ENCODE measurements around the gene ROCK2. TPM values are rescaled to one million over a fixed set of nuclear protein-coding genes. Genes with fewer than 3 reads are reported as not detected.

The ROCK2 gene
- total and polyA plus RNA-seq, 2 of the 8 experiments (the other 6 are each of a cell fraction or from before 2014, with no cell fraction given), result 2.7 to 29.0 TPM

DNA sequence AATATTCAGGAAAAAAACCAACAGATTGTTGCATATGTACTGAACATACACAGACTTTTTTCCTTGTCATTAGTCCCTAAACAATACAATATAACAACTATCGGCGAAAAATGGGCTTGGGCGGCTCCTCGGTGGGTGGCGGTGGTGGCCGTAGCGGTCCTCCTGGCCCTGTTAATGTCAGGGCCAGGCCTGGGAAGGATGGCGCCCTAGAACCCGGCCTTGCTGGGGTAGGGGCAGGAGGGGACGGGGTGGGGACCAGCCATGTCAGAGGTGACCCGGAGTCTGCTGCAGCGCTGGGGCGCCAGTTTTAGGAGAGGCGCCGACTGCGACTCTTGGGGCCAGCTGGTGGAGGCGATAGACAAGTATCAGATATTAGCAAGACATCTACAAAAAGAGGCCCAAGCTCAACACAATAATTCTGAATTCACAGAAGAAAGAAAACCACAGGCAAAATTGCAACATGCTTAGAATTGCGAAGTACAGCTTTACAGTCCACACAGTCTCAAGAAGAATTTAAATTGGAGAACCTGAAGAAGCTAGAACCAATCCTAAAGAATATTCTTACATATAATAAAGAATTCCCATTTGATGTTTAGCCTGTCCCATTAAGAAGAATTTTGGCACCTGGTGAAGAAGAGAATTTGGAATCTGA lies 36.5 kb downstream of the ROCK2 start (continued):
- no peak for TF ChIP-seq EGR1 (IDR thresholded peaks at IDR 0.05; ENCODE audit: borderline replicate concordance, low read depth, low read length)
- TF ChIP-seq RAD21 (IDR thresholded peaks at IDR 0.05 in 1 of 2, conservative IDR thresholded peaks at IDR 0.05 in 1 of 2; ENCODE audit: low read depth in 2 of 2, low read length in 2 of 2), result no peak
- no peak for TF ChIP-seq SIX5 (IDR thresholded peaks at IDR 0.05; ENCODE audit: low read depth, low read length)
- TF ChIP-seq TBP (IDR thresholded peaks at IDR 0.05; ENCODE audit: low read depth, low read length), result no peak
- TF ChIP-seq, protein P1, sequence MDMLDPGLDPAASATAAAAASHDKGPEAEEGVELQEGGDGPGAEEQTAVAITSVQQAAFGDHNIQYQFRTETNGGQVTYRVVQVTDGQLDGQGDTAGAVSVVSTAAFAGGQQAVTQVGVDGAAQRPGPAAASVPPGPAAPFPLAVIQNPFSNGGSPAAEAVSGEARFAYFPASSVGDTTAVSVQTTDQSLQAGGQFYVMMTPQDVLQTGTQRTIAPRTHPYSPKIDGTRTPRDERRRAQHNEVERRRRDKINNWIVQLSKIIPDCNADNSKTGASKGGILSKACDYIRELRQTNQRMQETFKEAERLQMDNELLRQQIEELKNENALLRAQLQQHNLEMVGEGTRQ (IDR thresholded peaks at IDR 0.05; ENCODE audit: low read length), result no peak
- no peak for TF ChIP-seq KDM1A (IDR thresholded peaks at IDR 0.05; ENCODE audit: borderline replicate concordance, low read length)
- TF ChIP-seq JUN (IDR thresholded peaks at IDR 0.05; ENCODE audit: low read depth, low read length), result no peak
- no peak for TF ChIP-seq BRCA1 (IDR thresholded peaks at IDR 0.05; ENCODE audit: low read depth, low read length)
- no peak for TF ChIP-seq SUZ12 (IDR thresholded peaks at IDR 0.05; ENCODE audit: low read length)

Measured in H1 (cell line).